ENCODE data around the gene PDGFB.

GRCh38 chr22:39220890-39221850, 23.6 kb downstream of the PDGFB start:
- no peak for TF ChIP-seq CTCF (IDR thresholded peaks at IDR 0.05)
- no peak for TF ChIP-seq POLR2A (IDR thresholded peaks at IDR 0.05)

All from body of pancreas (tissue), 4 donors.